CD4-positive, CD25-positive, alpha-beta regulatory T cell (primary cell): ENCODE data around the gene MSANTD4. TPM values are rescaled to one million over a fixed set of nuclear protein-coding genes. Genes with fewer than 3 reads are reported as not detected.
"Not testable (repeated sequence)": the region's sequence is repeated elsewhere in the genome, so short reads cannot be mapped to it uniquely, and the experiment has no call there.

Experiments used
- ATAC-seq, 2 donors: fragments of 150-1000 bp; cut with Tn5 transposase; one replicate each; pipeline ENCODE4 v1.10.0; 2021; ENCODE audit warnings: low read depth in 2 of 2, moderate number of reproducible peaks in 2 of 2, moderate library complexity in 1 of 2
- DNase-seq, 3 donors: peaks; one replicate each; pipeline versions ENCODE4 v3.0.0 to v3.0.0-alpha.2; 2012 to 2022; ENCODE audit warnings: mixed read lengths in 1 of 3
- H3K27ac ChIP-seq: one replicate; pipeline ENCODE4 v1.7.0; 2013; ENCODE audit warnings: mild to moderate bottlenecking, low read length; ENCODE audit not compliant: insufficient read depth, poor library complexity, severe bottlenecking
- H3K27me3 ChIP-seq: one replicate; pipeline ENCODE4 v1.7.0; 2013; ENCODE audit warnings: low read length; ENCODE audit not compliant: control insufficient read depth, insufficient read depth
- H3K36me3 ChIP-seq: one replicate; pipeline ENCODE4 v1.7.0; 2013; ENCODE audit warnings: mild to moderate bottlenecking, low read length, moderate library complexity; ENCODE audit not compliant: control insufficient read depth, insufficient read depth
- H3K4me1 ChIP-seq: 2 replicates; pipeline ENCODE4 v1.7.0; 2013; ENCODE audit warnings: mild to moderate bottlenecking, low read length; ENCODE audit not compliant: insufficient read depth, control insufficient read depth, poor library complexity, severe bottlenecking
- H3K4me3 ChIP-seq: one replicate; pipeline ENCODE4 v1.7.0; 2013; ENCODE audit warnings: low read depth, mild to moderate bottlenecking, low read length, moderate library complexity
- H3K9me3 ChIP-seq, 2 experiments: 1 replicate in 1 of 2; 2 replicates in 1 of 2; pipeline ENCODE4 v1.7.0; 2013; ENCODE audit warnings: low read length in 2 of 2, mild to moderate bottlenecking in 1 of 2, moderate library complexity in 1 of 2; ENCODE audit not compliant: control insufficient read depth in 2 of 2
- H3K27ac Mint-ChIP-seq, 3 donors: one replicate each; pipeline ENCODE4 v1.8.0; 2020 to 2022; ENCODE audit warnings: mild to moderate bottlenecking in 3 of 3, mixed read lengths in 3 of 3, moderate library complexity in 2 of 3
- H3K27me3 Mint-ChIP-seq: one replicate; pipeline ENCODE4 v1.8.0; 2022; ENCODE audit warnings: mild to moderate bottlenecking, mixed read lengths
- H3K36me3 Mint-ChIP-seq: one replicate; pipeline ENCODE4 v1.8.0; 2020; ENCODE audit warnings: mixed read lengths
- H3K4me1 Mint-ChIP-seq, 4 donors: one replicate each; pipeline ENCODE4 v1.8.0; 2020 to 2022; ENCODE audit warnings: mixed read lengths in 4 of 4, mild to moderate bottlenecking in 1 of 4
- H3K4me3 Mint-ChIP-seq, 4 donors: one replicate each; pipeline ENCODE4 v1.8.0; 2020 to 2022; ENCODE audit warnings: mild to moderate bottlenecking in 4 of 4, mixed read lengths in 4 of 4, moderate library complexity in 3 of 4
- H3K9me3 Mint-ChIP-seq, 7 donors: one replicate each; pipeline ENCODE4 v1.8.0; 2020 to 2022; ENCODE audit warnings: mixed read lengths in 7 of 7, mild to moderate bottlenecking in 3 of 7, moderate library complexity in 2 of 7
- polyA plus RNA-seq, 4 donors: library from polyadenylated mRNA; unstranded; fragments of 300-500 nt; fragmentation: Illumina TruSeq; gene quantifications; one replicate each; pipeline ENCODE4 v1.2.3, GENCODE V29; 2021
- total RNA-seq: library from RNA; stranded (reverse); gene quantifications from one replicate; pipeline ENCODE4 v1.2.3, GENCODE V29; 2022

Gene MSANTD4
- total and polyA plus RNA-seq, 5 donors from 2014 or later = 4.0 to 8.3 (median 5.3) TPM

DNA sequence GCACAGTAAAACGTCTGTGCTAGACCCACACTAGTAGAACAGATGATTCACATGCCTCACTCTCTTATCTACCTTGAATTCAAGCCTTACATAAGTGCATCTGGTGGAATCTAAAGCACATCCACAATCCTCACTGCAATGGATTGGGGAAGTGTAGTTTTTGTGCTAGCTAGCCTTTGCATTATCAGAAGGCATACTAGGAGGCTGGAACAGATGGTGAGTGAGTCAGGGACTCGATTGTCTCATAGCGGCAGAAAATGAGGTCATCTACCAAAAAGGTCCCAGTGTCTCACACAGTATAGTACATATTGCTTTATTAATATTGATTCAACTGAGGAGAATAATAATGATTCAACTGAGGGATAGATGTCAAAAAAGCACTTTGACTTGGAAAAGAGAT lies 9.3 kb downstream of the MSANTD4 start:
- DNase-seq (no peak), ATAC-seq (no peak)
- H3K4me3 ChIP-seq = no peak overlapping the region
- Mint-ChIP-seq H3K9me3 (peaks cover 0 to 5% (median 2%) of the 10 kb centered on the region in 7 donors), H3K4me1 (peaks cover 30 to 52% (median 42%) of the 10 kb centered on the region in 4 donors), H3K27me3 (no peaks in the 10 kb centered on the region), H3K27ac (no peak overlapping the region), H3K4me3 (no peak overlapping the region), H3K36me3 (peaks cover 43% of the 10 kb centered on the region)
- H3K27me3 ChIP-seq = no peaks in the 10 kb centered on the region
- peaks cover 33% of the 10 kb centered on the region for H3K36me3 ChIP-seq
- H3K4me1 ChIP-seq = peaks cover 6% of the 10 kb centered on the region
- H3K9me3 ChIP-seq = no peaks in the 10 kb centered on the region
- no peak overlapping the region for H3K27ac ChIP-seq

DNA sequence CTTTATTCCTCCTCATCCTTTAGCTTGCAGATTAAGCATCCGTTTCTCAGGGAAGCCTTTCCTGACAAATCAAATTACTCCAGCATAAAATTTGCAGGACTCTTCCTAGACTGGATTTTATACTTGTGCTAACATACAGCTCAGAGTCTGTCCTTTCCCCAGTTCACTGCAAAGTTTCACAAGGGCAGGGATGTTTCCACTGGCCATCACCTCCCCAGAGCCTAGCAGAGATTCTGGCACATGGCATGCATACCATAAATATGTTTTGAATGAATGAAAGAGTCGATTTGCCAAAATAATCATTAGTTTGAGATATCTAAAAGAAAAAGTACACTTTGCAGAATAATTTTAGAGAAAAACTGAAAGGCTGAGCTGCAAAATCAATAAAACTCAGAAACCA lies 10.6 kb downstream of the MSANTD4 start:
- Histone ChIP-seq H3K9me3 (no peaks in the 10 kb centered on the region), H3K27ac (no peak overlapping the region), H3K4me3 (no peak overlapping the region), H3K4me1 (no peaks in the 10 kb centered on the region), H3K36me3 (peaks cover 45% of the 10 kb centered on the region), H3K27me3 (no peaks in the 10 kb centered on the region)
- H3K36me3 Mint-ChIP-seq = peaks cover 55% of the 10 kb centered on the region
- ATAC-seq (no peak), DNase-seq (no peak)
- peak overlapping the region in 1 of 3 donors; percentile 20 for H3K27ac Mint-ChIP-seq
- H3K4me3 Mint-ChIP-seq = no peak overlapping the region
- H3K27me3 Mint-ChIP-seq = no peaks in the 10 kb centered on the region
- peaks cover 30 to 44% (median 39%) of the 10 kb centered on the region in 4 donors for H3K4me1 Mint-ChIP-seq
- H3K9me3 Mint-ChIP-seq = peaks cover 0 to 5% (median 2%) of the 10 kb centered on the region in 7 donors

DNA sequence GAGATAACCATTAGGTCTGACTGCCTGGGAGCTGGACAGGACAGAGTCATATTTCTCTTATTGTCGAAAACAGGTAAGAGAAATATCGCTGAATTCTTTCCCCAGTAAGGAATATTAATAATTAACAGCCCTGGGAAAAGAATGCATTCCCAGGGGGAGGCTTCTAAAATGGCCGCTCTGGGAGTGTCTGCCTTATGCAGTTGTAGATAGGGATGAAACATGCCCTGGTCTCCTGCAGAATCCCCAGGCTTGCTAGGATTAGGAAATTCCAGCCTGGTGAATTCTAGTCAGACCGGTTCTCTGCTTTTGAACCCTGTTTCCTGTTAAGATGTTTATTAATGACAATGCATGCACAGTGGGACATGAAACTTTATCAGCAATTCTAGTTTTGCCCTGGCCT lies 18.9 kb downstream of the MSANTD4 start:
- Mint-ChIP-seq H3K36me3 (peaks cover 61% of the 10 kb centered on the region), H3K9me3 (peaks cover 2 to 15% (median 7%) of the 10 kb centered on the region in 7 donors), H3K4me1 (peaks cover 1 to 15% (median 7%) of the 10 kb centered on the region in 4 donors)
- H3K36me3 ChIP-seq = peaks cover 31% of the 10 kb centered on the region
- not testable (repeated sequence) for H3K27ac ChIP-seq, H3K27ac Mint-ChIP-seq, H3K4me1 ChIP-seq, ATAC-seq, H3K27me3 Mint-ChIP-seq, H3K9me3 ChIP-seq, H3K27me3 ChIP-seq, H3K4me3 Mint-ChIP-seq, H3K4me3 ChIP-seq, DNase-seq

DNA sequence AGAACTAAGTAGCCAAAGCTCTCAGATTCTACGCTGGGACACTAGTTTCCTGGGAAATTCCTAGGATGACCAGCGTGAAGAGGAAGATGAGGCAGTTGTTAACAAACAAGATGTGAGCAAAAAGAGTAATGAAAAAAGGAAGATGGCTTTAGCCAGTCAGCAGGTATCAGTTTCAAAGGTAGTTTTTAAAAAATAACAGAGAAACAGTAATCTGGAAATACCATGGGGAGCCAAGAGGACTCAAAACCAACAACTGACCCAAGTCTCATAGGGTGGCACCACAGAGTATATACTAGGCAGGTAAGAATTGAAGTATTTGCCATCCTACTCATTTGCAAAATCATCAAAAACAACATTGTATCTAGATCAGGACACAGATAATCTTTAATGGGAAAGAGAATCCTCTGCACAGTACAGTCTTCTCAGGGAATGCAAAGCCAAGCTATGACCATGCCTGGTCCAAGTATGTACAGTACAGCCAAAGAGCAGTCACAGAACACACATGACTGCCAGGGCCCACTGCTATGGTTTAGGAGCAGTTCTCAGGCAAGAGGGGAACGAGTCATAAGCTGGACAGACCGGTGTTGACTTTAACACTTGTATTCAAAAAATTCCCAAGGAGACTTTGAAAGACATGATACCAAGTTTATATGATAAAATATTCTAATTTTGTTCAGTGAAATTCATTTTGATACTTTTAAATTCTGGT lies 20.6 kb downstream of the MSANTD4 start:
- H3K27ac Mint-ChIP-seq = peak overlapping the region in 1 of 3 donors; percentile 1
- ATAC-seq (no peak), DNase-seq (no peak)
- no peak overlapping the region for H3K4me3 Mint-ChIP-seq
- H3K9me3 Mint-ChIP-seq = peaks cover 2 to 16% (median 7%) of the 10 kb centered on the region in 7 donors
- Histone ChIP-seq H3K4me1 (no peaks in the 10 kb centered on the region), H3K36me3 (peaks cover 17% of the 10 kb centered on the region), H3K27ac (no peak overlapping the region), H3K4me3 (no peak overlapping the region), H3K27me3 (no peaks in the 10 kb centered on the region), H3K9me3 (peaks cover 0 to 2% of the 10 kb centered on the region in 2 experiments)
- H3K36me3 Mint-ChIP-seq = peaks cover 53% of the 10 kb centered on the region
- no peaks in the 10 kb centered on the region for H3K27me3 Mint-ChIP-seq
- peaks cover 8 to 15% (median 8%) of the 10 kb centered on the region in 4 donors for H3K4me1 Mint-ChIP-seq

DNA sequence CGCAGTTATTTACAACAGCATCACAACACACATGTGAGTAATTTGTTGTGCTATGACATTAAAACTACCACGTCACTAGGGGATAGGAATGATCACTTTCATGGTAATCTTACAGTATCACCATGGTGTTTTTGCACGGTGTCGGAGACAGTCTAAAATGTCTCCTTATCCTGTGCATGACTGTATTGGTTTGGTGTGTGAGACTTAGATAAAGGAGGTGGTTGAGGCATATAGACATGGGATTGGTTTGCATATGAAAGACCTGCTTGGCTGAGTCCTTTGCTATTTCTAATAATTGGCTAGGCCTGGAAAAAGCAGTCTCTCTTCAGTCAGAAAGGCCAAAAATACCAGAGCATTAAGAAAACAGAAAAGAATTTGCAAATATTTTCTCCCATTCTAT lies 30.2 kb downstream of the MSANTD4 start:
- Mint-ChIP-seq H3K36me3 (peaks cover 22% of the 10 kb centered on the region), H3K27me3 (no peaks in the 10 kb centered on the region)

DNA sequence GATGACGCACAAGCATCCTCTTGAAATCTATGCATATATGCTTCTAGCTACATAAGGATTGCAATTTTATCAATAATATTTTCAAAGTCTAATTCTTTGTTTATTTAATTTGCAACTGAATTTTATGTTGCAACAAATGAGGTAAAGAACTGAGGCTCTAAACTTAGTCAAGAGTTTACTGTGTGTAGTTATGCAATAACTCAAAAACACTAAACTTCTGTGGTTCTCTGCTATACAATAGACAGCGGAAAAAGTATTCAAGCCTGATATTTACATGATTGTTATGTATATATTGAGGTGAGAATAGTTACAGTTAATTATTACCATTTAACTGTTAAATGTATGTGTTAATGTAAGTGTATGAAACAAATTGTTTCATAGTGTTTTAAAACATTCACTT lies 32.9 kb downstream of the MSANTD4 start:
- Mint-ChIP-seq H3K9me3 (peaks cover 0 to 15% (median 5%) of the 10 kb centered on the region in 7 donors), H3K27ac (no peak overlapping the region), H3K27me3 (no peaks in the 10 kb centered on the region), H3K4me3 (no peak overlapping the region), H3K36me3 (peaks cover 10% of the 10 kb centered on the region), H3K4me1 (peaks cover 0 to 4% (median 0%) of the 10 kb centered on the region in 4 donors)
- no peak for DNase-seq
- H3K27me3 ChIP-seq = no peaks in the 10 kb centered on the region
- no peaks in the 10 kb centered on the region for H3K36me3 ChIP-seq
- H3K4me3 ChIP-seq = no peak overlapping the region
- no peak overlapping the region for H3K27ac ChIP-seq
- no peaks in the 10 kb centered on the region for H3K4me1 ChIP-seq
- ATAC-seq = no peak
- H3K9me3 ChIP-seq = peaks cover 2 to 5% of the 10 kb centered on the region in 2 experiments

More for the DNA sequence above, 30.2 kb downstream of the MSANTD4 start:
- H3K27me3 ChIP-seq = no peaks in the 10 kb centered on the region
- ATAC-seq = no peak
- no peak overlapping the region for H3K4me3 Mint-ChIP-seq
- peaks cover 2 to 5% of the 10 kb centered on the region in 2 experiments for H3K9me3 ChIP-seq
- H3K9me3 Mint-ChIP-seq = peaks cover 0 to 15% (median 5%) of the 10 kb centered on the region in 7 donors
- H3K4me1 ChIP-seq = no peaks in the 10 kb centered on the region
- H3K36me3 ChIP-seq = peaks cover 8% of the 10 kb centered on the region
- no peak overlapping the region for H3K27ac ChIP-seq
- no peak overlapping the region for H3K27ac Mint-ChIP-seq
- no peak for DNase-seq
- H3K4me3 ChIP-seq = no peak overlapping the region
- H3K4me1 Mint-ChIP-seq = peaks cover 0 to 6% (median 2%) of the 10 kb centered on the region in 4 donors

DNA sequence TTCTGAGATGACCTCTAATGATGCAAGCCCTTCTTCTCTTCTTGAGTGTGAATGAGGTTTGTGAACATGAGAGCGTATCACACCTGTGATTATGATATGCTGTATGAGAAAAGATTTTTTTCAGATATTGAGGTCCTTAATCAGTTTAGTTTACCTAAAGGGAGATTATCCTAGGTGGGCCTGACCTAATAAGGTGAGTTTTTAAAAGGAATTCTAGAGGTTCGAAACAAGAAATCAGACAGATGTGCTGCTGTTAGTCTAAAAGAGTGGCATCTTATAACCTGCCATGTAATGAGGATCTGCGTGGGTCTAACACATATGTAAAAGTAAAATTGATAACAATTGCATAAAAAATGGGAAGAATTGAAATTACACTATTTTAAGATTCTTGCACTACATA lies 33.8 kb downstream of the MSANTD4 start:
- peaks cover 0 to 2% (median 0%) of the 10 kb centered on the region in 4 donors for H3K4me1 Mint-ChIP-seq
- ATAC-seq = no peak

DNA sequence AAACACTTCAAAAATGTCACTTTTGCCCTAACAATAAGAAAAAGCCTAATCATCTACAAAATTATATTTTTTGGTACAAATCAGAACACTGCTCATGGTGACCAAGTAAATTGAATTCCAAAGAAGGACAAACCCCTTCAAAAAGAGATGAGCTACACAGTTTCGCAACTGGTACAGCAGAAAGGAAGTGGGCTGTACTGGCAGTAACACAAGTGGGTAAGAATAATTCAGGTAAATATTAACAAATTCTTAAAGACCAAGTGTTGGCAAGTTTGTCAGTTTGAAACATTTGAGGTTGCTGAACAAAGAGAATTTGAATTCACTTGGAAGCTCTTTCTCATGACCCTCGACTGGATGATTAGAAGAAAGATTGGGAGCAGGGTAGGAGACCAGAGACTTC lies 35.5 kb downstream of the MSANTD4 start:
- Histone ChIP-seq H3K4me3 (no peak overlapping the region), H3K27ac (no peak overlapping the region), H3K27me3 (no peaks in the 10 kb centered on the region), H3K36me3 (no peaks in the 10 kb centered on the region), H3K9me3 (no peaks in the 10 kb centered on the region), H3K4me1 (no peaks in the 10 kb centered on the region)
- peaks cover 0 to 5% (median 2%) of the 10 kb centered on the region in 7 donors for H3K9me3 Mint-ChIP-seq
- ATAC-seq = no peak
- H3K4me3 Mint-ChIP-seq = no peak overlapping the region
- DNase-seq = no peak
- no peaks in the 10 kb centered on the region for H3K4me1 Mint-ChIP-seq
- H3K27me3 Mint-ChIP-seq = no peaks in the 10 kb centered on the region
- no peak overlapping the region for H3K27ac Mint-ChIP-seq
- H3K36me3 Mint-ChIP-seq = no peaks in the 10 kb centered on the region

More for the DNA sequence above, 33.8 kb downstream of the MSANTD4 start:
- H3K9me3 ChIP-seq = peaks cover 0 to 1% of the 10 kb centered on the region in 2 experiments
- H3K4me3 ChIP-seq = no peak overlapping the region
- no peak overlapping the region for H3K27ac ChIP-seq
- no peak for DNase-seq
- H3K36me3 ChIP-seq = no peaks in the 10 kb centered on the region
- H3K27me3 Mint-ChIP-seq = no peaks in the 10 kb centered on the region
- peaks cover 4% of the 10 kb centered on the region for H3K36me3 Mint-ChIP-seq
- no peaks in the 10 kb centered on the region for H3K27me3 ChIP-seq
- H3K4me3 Mint-ChIP-seq = no peak overlapping the region
- H3K4me1 ChIP-seq = no peaks in the 10 kb centered on the region
- H3K27ac Mint-ChIP-seq = no peak overlapping the region
- peaks cover 0 to 9% (median 4%) of the 10 kb centered on the region in 7 donors for H3K9me3 Mint-ChIP-seq
